PC-9 (cell line): Measurements from ENCODE around the gene SCLY. TPM values are rescaled to one million over a fixed set of nuclear protein-coding genes. Genes with fewer than 3 reads are reported as not detected.
A peak's percentile ranks its signal among the peaks of the same experiment; 100 is the strongest.

Experiments
- BruUV-seq: library from RNA; stranded (reverse); fragments of 400-500 nt; replicated peaks from 2 replicates; lab custom pipeline; 2021; lab: Mats Ljungman, UMichigan
- CTCF ChIA-PET: fragments of 300-600 bp; sonication (Branson Sonifier 250); formaldehyde crosslinking; loops from one replicate; lab custom pipeline; 2022; ENCODE audit warnings: antibody characterized with exemption; lab: Charles Lee
- POLR2A ChIA-PET: fragments of 300-600 bp; sonication (Branson Sonifier 250); formaldehyde crosslinking; loops from one replicate; lab custom pipeline; 2022; ENCODE audit warnings: antibody characterized with exemption; ENCODE audit not compliant: unreplicated experiment; lab: Charles Lee
- DNase-seq, 2 experiments: peaks; one replicate each; pipeline versions ENCODE4 v3.0.0 to v3.0.0-alpha.2; 2015 to 2022; ENCODE audit warnings: mixed read lengths in 1 of 2
- H2AFZ ChIP-seq: fragments of 200-600 bp; sonication (generic); 2 replicates; pipeline ENCODE4 v1.8.1; 2017; ENCODE audit warnings: antibody characterized with exemption
- H3F3A ChIP-seq: fragments of 200-600 bp; sonication (generic); 2 replicates; pipeline ENCODE4 v1.8.1; 2017; ENCODE audit warnings: antibody characterized with exemption, mild to moderate bottlenecking, low read depth; ENCODE audit not compliant: insufficient read depth
- H3K27ac ChIP-seq: fragments of 200-600 bp; sonication (generic); 2 replicates; pipeline ENCODE4 v1.6.1; 2016; ENCODE audit warnings: mixed run types
- H3K27me3 ChIP-seq: fragments of 200-600 bp; sonication (generic); 2 replicates; pipeline ENCODE4 v1.6.1; 2016; ENCODE audit warnings: low read depth, mixed run types; ENCODE audit not compliant: insufficient read depth
- H3K36me3 ChIP-seq: fragments of 200-600 bp; sonication (generic); 2 replicates; pipeline ENCODE4 v1.6.1; 2016; ENCODE audit warnings: low read depth, mixed run types
- H3K4me1 ChIP-seq: fragments of 200-600 bp; sonication (generic); replicated peaks from 2 replicates; pipeline ENCODE4 v1.6.1; 2016; ENCODE audit warnings: mixed run types; ENCODE audit not compliant: insufficient read depth
- H3K4me2 ChIP-seq: fragments of 200-600 bp; sonication (generic); 2 replicates; pipeline ENCODE4 v1.6.1; 2017; ENCODE audit warnings: mixed run types
- H3K4me3 ChIP-seq: fragments of 200-600 bp; sonication (generic); 2 replicates; pipeline ENCODE4 v1.6.1; 2016; ENCODE audit warnings: mixed run types
- H3K79me2 ChIP-seq: fragments of 200-600 bp; sonication (generic); 2 replicates; pipeline ENCODE4 v1.6.1; 2017; ENCODE audit warnings: low read depth, mixed run types
- H3K9me2 ChIP-seq: fragments of 200-600 bp; sonication (generic); 2 replicates; pipeline ENCODE4 v1.8.1; 2017; ENCODE audit warnings: mild to moderate bottlenecking; ENCODE audit not compliant: insufficient read depth
- H3K9me3 ChIP-seq: fragments of 200-600 bp; sonication (generic); 2 replicates; pipeline ENCODE4 v1.8.1; 2016; ENCODE audit warnings: low read depth; ENCODE audit not compliant: insufficient read depth
- H4K20me1 ChIP-seq: fragments of 200-600 bp; sonication (generic); 2 replicates; pipeline ENCODE4 v1.8.1; 2017; ENCODE audit not compliant: insufficient read depth
- CTCF ChIP-seq: fragments of 200-600 bp; sonication (generic); conservative IDR thresholded peaks from 2 replicates; pipeline ENCODE4 v1.6.1; 2017; ENCODE audit warnings: mixed run types, antibody characterized with exemption, mild to moderate bottlenecking, moderate library complexity
- EZH2 ChIP-seq: fragments of 200-600 bp; sonication (generic); IDR thresholded peaks from 2 replicates; pipeline ENCODE4 v1.8.0; 2017; ENCODE audit warnings: antibody characterized with exemption, low read depth
- intact Hi-C: fragments of 100-400 bp; cut with micrococcal nuclease; formaldehyde crosslinking; loops from one replicate; pipeline ENCODE4 v1.10.0; 2022; ENCODE audit not compliant: unreplicated experiment
- total RNA-seq: library from RNA; stranded (reverse); gene quantifications from 2 replicates; pipeline ENCODE4 v1.2.3, GENCODE V29; 2021

The SCLY gene
- total RNA-seq, 1 experiment from 2014 or later: 40.0 TPM

- POLR2A ChIA-PET: no interaction called here
- Histone ChIP-seq H3K9me3 (no peaks in the 10 kb centered on the region; the same call in 1 of the 2 replicates), H3K36me3 (0 out of 2 replicates have a peak, but pooled peaks cover 9% of the 10 kb centered on the region), H3K4me3 (no peak overlapping the region), H3F3A (peaks cover 19% of the 10 kb centered on the region; the same call in 1 of the 2 replicates), H2AFZ (no peak overlapping the region), H4K20me1 (no peaks in the 10 kb centered on the region), H3K9me2 (no peaks in the 10 kb centered on the region; the same call in 1 of the 2 replicates), H3K4me2 (no peak overlapping the region), H3K27ac (peak overlapping the region; percentile 9; the same call in 1 of the 2 replicates), H3K27me3 (no peaks in the 10 kb centered on the region), H3K4me1 (peaks cover 16% of the 10 kb centered on the region), H3K79me2 (no peaks in the 10 kb centered on the region)
- CTCF ChIA-PET: no interaction called here
- BruUV-seq: no TSS peak
- intact Hi-C loops: no loop called here
- TF ChIP-seq CTCF (no peak), EZH2 (no peak)
- DNase-seq: no peak
Observed at GRCh38 chr2:238077292-238077691, 16.5 kb downstream of the SCLY start.

GRCh38 chr2:238079874-238080327 is 19.1 kb downstream of the SCLY start:
- intact Hi-C loops: no loop called here
- Histone ChIP-seq H3K9me3 (no peaks in the 10 kb centered on the region), H3K36me3 (peaks cover 14% of the 10 kb centered on the region; the same call in 1 of the 2 replicates), H3K27ac (no peak overlapping the region), H3F3A (peaks cover 17% of the 10 kb centered on the region; the same call in 1 of the 2 replicates), H3K4me3 (no peak overlapping the region), H3K79me2 (no peaks in the 10 kb centered on the region), H4K20me1 (no peaks in the 10 kb centered on the region), H3K27me3 (no peaks in the 10 kb centered on the region), H3K9me2 (no peaks in the 10 kb centered on the region), H2AFZ (no peak overlapping the region), H3K4me2 (peak overlapping the region; percentile 6), H3K4me1 (peaks cover 16% of the 10 kb centered on the region)
- no peak for TF ChIP-seq EZH2
- TF ChIP-seq CTCF: no peak
- no TSS peak for BruUV-seq
- ChIA-PET POLR2A (no interaction called here), CTCF (no interaction called here)
- DNase-seq: no peak

- no peak overlapping the region for H3K4me3 ChIP-seq
Observed at GRCh38 chr2:238080518-238080917, 19.7 kb downstream of the SCLY start.

More at GRCh38 chr2:238080518-238080917, 19.7 kb downstream of the SCLY start:
- Histone ChIP-seq H3K9me2 (no peaks in the 10 kb centered on the region), H3K9me3 (no peaks in the 10 kb centered on the region), H3K27me3 (no peaks in the 10 kb centered on the region), H2AFZ (no peak overlapping the region), H4K20me1 (no peaks in the 10 kb centered on the region), H3K4me2 (no peak overlapping the region), H3K79me2 (no peaks in the 10 kb centered on the region), H3K36me3 (peaks cover 11% of the 10 kb centered on the region; the same call in 1 of the 2 replicates), H3F3A (peaks cover 16% of the 10 kb centered on the region; the same call in 1 of the 2 replicates), H3K27ac (no peak overlapping the region), H3K4me1 (peaks cover 16% of the 10 kb centered on the region)
- BruUV-seq: no TSS peak
- DNase-seq: no peak
- intact Hi-C loops: no loop called here
- no peak for TF ChIP-seq EZH2
- no peak for TF ChIP-seq CTCF
- POLR2A ChIA-PET: no interaction called here
- CTCF ChIA-PET: no interaction called here
